SU-DHL-6 (cell line): Measurements from ENCODE around the gene CSN1S1.
"Not testable (repeated sequence)": the region's sequence is repeated elsewhere in the genome, so short reads cannot be mapped to it uniquely, and the experiment has no call there.

Experiments used
- H2AFZ ChIP-seq: fragments of 200-600 bp; sonication (generic); 2 replicates; pipeline ENCODE4 v1.6.1; 2014; ENCODE audit warnings: low read depth, mild to moderate bottlenecking, moderate library complexity, mixed read lengths, antibody characterized with exemption, low read length; ENCODE audit not compliant: severe bottlenecking
- H3F3A ChIP-seq: fragments of 200-600 bp; shearing (Covaris generic); 2 replicates; pipeline ENCODE4 v1.6.0; 2016; ENCODE audit warnings: antibody characterized with exemption, mild to moderate bottlenecking; ENCODE audit not compliant: insufficient read depth
- H3K27ac ChIP-seq: fragments of 200-600 bp; sonication (generic); 2 replicates; pipeline ENCODE4 v1.5.1; 2016; ENCODE audit warnings: low read depth, mild to moderate bottlenecking, low read length, moderate library complexity, mixed read lengths
- H3K27me3 ChIP-seq: fragments of 200-600 bp; sonication (generic), shearing (Covaris generic); 2 replicates; pipeline ENCODE4 v1.6.0; 2014; ENCODE audit warnings: mild to moderate bottlenecking, low read length
- H3K36me3 ChIP-seq: fragments of 200-600 bp; sonication (generic); 2 replicates; pipeline ENCODE4 v1.6.1; 2014; ENCODE audit warnings: mild to moderate bottlenecking, low read length, mixed read lengths
- H3K4me2 ChIP-seq: fragments of 300-600, 200-600 bp; shearing (Covaris generic), sonication (generic); 2 replicates; pipeline ENCODE4 v1.6.0; 2014; ENCODE audit warnings: low read length, low read depth, mild to moderate bottlenecking; ENCODE audit not compliant: poor library complexity, severe bottlenecking
- H3K4me3 ChIP-seq: fragments of 200-600 bp; sonication (generic); 2 replicates; pipeline ENCODE4 v1.5.1; 2014; ENCODE audit warnings: antibody characterized with exemption, low read length, mild to moderate bottlenecking, mixed read lengths; ENCODE audit not compliant: insufficient read depth, poor library complexity, severe bottlenecking
- H3K79me2 ChIP-seq: fragments of 200-600 bp; sonication (generic); 2 replicates; pipeline ENCODE4 v1.6.1; 2014; ENCODE audit warnings: mild to moderate bottlenecking, low read length, moderate library complexity; ENCODE audit not compliant: insufficient read depth
- H3K9ac ChIP-seq: fragments of 200-600 bp; sonication (generic); 2 replicates; pipeline ENCODE4 v1.7.0; 2014; ENCODE audit warnings: mild to moderate bottlenecking, low read length
- H3K9me2 ChIP-seq: fragments of 200-600 bp; sonication (generic); replicated peaks from 2 replicates; pipeline ENCODE4 v1.6.1; 2014; ENCODE audit warnings: low read length; ENCODE audit not compliant: insufficient read depth
- H3K9me3 ChIP-seq: fragments of 200-600 bp; sonication (generic); 2 replicates; pipeline ENCODE4 v1.6.1; 2014; ENCODE audit warnings: low read length, mixed read lengths; ENCODE audit not compliant: insufficient read depth
- H4K20me1 ChIP-seq: fragments of 200-600 bp; sonication (generic); 2 replicates; pipeline ENCODE4 v1.6.1; 2014; ENCODE audit warnings: low read depth, mild to moderate bottlenecking, antibody characterized with exemption, low read length, moderate library complexity, mixed read lengths
- EZH2phosphoT487 ChIP-seq: fragments of 200-600 bp; sonication (generic), shearing (Covaris generic); conservative IDR thresholded peaks from 2 replicates; pipeline ENCODE4 v1.6.1; 2018; ENCODE audit warnings: mild to moderate bottlenecking, antibody characterized with exemption, low read length, moderate library complexity, mixed read lengths
- TF ChIP-seq, protein P1 (sequence below): fragments of 200-600 bp; sonication (generic); IDR thresholded peaks from one replicate; pipeline ENCODE4 v1.5.1; 2017; ENCODE audit warnings: antibody characterized with exemption, mild to moderate bottlenecking, low read length, moderate library complexity; ENCODE audit not compliant: insufficient read depth, poor library complexity, severe bottlenecking

Gene CSN1S1

DNA sequence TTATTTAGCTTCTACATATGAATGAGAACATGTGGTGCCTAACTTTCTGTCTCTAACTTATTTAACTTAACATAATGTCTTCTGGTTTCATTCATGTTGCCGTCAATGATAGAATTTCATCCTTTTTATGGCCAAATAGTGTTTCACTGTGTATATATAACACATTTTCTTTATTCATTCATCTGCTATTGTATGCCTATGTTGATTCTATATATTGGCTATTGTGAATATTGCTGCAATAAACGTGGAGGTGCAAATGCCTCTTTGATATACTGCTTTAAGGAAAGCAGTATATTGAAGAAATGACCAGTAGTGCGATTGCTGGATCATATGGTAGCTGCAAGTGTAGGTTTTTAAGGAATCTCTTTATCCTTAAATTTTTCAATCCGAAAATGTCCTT lies 10.0 kb upstream of the CSN1S1 start:
- no peaks in the 10 kb centered on the region for H3K9me2 ChIP-seq
- no peaks in the 10 kb centered on the region for H3K36me3 ChIP-seq
- H3K9ac ChIP-seq = no peak overlapping the region
- no peak overlapping the region for H2AFZ ChIP-seq
- no peak overlapping the region for H3K4me2 ChIP-seq
- no peak overlapping the region for H3K27ac ChIP-seq
- H3K27me3 ChIP-seq = no peaks in the 10 kb centered on the region
- TF ChIP-seq, protein P1, sequence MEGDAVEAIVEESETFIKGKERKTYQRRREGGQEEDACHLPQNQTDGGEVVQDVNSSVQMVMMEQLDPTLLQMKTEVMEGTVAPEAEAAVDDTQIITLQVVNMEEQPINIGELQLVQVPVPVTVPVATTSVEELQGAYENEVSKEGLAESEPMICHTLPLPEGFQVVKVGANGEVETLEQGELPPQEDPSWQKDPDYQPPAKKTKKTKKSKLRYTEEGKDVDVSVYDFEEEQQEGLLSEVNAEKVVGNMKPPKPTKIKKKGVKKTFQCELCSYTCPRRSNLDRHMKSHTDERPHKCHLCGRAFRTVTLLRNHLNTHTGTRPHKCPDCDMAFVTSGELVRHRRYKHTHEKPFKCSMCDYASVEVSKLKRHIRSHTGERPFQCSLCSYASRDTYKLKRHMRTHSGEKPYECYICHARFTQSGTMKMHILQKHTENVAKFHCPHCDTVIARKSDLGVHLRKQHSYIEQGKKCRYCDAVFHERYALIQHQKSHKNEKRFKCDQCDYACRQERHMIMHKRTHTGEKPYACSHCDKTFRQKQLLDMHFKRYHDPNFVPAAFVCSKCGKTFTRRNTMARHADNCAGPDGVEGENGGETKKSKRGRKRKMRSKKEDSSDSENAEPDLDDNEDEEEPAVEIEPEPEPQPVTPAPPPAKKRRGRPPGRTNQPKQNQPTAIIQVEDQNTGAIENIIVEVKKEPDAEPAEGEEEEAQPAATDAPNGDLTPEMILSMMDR = no peak
- no peak for TF ChIP-seq EZH2phosphoT487
- no peaks in the 10 kb centered on the region for H3K79me2 ChIP-seq
- no peaks in the 10 kb centered on the region for H4K20me1 ChIP-seq
- H3K4me3 ChIP-seq = no peak overlapping the region
- H3F3A ChIP-seq = no peaks in the 10 kb centered on the region
- H3K9me3 ChIP-seq = no peaks in the 10 kb centered on the region

DNA sequence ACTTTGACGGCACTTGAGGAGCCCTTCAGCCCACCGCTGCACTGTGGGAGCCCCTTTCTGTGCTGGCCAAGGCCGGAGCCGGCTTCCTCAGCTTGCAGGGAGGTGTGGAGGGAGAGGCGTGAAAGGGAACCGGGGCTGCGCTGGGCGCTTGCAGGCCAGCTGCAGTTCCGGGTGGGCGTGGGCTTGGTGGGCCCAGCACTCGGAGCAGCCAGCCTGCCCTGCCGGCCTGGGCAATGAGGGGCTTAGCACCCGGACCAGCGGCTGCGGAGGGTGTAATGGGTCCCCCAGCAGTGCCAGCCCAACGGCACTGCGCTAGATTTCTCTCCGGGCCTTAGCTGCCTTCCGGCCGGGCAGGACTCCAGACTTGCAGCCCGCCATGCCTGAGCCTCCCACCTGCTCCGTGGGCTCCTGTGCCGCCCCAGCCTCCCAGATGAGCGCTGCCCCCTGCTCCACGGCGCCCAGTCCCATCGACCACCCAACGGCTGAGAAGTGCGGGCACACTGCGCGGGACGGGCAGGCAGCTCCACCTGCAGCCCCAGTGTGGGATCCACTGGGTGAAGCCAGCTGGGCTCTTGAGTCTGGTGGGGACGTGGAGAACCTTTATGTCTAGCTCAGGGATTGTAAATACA lies 7.0 kb upstream of the CSN1S1 start:
- H3F3A ChIP-seq, H3K9ac ChIP-seq, H4K20me1 ChIP-seq, H3K79me2 ChIP-seq, H2AFZ ChIP-seq, H3K36me3 ChIP-seq, H3K4me3 ChIP-seq, H3K27me3 ChIP-seq, H3K9me3 ChIP-seq, H3K4me2 ChIP-seq, H3K27ac ChIP-seq, H3K9me2 ChIP-seq: not testable (repeated sequence)

DNA sequence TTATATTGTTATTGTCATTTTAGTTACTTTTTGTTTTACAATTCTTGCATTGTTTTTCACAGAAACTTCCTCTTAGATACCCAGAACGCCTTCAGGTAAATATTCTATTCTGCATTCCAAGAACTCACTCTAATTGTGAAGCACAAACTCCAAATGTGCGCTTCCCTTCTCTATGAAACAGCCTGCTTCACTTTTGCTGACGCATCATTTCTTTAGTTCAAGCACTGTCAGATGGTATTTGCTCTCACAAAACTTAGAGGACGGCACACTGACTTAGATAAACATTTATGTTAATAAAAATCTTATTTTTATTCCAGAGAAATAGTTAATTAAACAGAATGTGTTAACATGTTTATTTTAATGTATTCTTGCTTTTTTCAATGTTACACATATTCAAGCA lies 3.3 kb downstream of the CSN1S1 start:
- Histone ChIP-seq H3K27ac (no peak overlapping the region), H2AFZ (no peak overlapping the region), H3K9me3 (no peaks in the 10 kb centered on the region), H3K36me3 (no peaks in the 10 kb centered on the region), H3K9me2 (no peaks in the 10 kb centered on the region), H3K4me2 (no peak overlapping the region), H3K9ac (no peak overlapping the region), H3F3A (no peaks in the 10 kb centered on the region), H3K4me3 (no peak overlapping the region), H3K27me3 (no peaks in the 10 kb centered on the region), H4K20me1 (no peaks in the 10 kb centered on the region), H3K79me2 (no peaks in the 10 kb centered on the region)
- no peak for TF ChIP-seq EZH2phosphoT487
- TF ChIP-seq, protein P1 = no peak

- Histone ChIP-seq H3K4me2 (no peak overlapping the region), H3F3A (no peaks in the 10 kb centered on the region), H3K27ac (no peak overlapping the region), H3K4me3 (no peak overlapping the region), H3K9ac (no peak overlapping the region), H3K36me3 (no peaks in the 10 kb centered on the region), H3K9me2 (no peaks in the 10 kb centered on the region), H2AFZ (no peak overlapping the region), H4K20me1 (no peaks in the 10 kb centered on the region), H3K9me3 (no peaks in the 10 kb centered on the region), H3K27me3 (no peaks in the 10 kb centered on the region), H3K79me2 (no peaks in the 10 kb centered on the region)
- TF ChIP-seq, protein P1 = no peak
- TF ChIP-seq EZH2phosphoT487 = no peak
Measured at GRCh38 chr4:69936566-69936965, 5.7 kb downstream of the CSN1S1 start.
